Kidney (tissue), 14 donors: ENCODE data around the gene FUT8. TPM values are rescaled to one million over a fixed set of nuclear protein-coding genes. Genes with fewer than 3 reads are reported as not detected.

Source experiments
- DNase-seq, 5 donors: peaks; one replicate each; pipeline ENCODE4 v3.0.0-alpha.2; 2013 to 2020
- FAIRE-seq: peaks from 2 replicates; lab custom pipeline; 2012; peaks lifted over from hg19 to GRCh38; lab: Jason Lieb, UNC
- H3K27ac ChIP-seq, 2 donors: one replicate each; pipeline ENCODE4 v1.7.0; 2013; ENCODE audit warnings: low read depth in 2 of 2, low read length in 2 of 2, inconsistent platforms in 1 of 2
- H3K27me3 ChIP-seq: one replicate; pipeline ENCODE4 v1.7.1; 2013; ENCODE audit warnings: low read length, inconsistent platforms; ENCODE audit not compliant: control insufficient read depth, insufficient read depth
- H3K36me3 ChIP-seq, 3 donors: one replicate each; pipeline versions ENCODE4 v1.7.0 to v1.7.1; 2013; ENCODE audit warnings: low read length in 3 of 3, control low read depth in 1 of 3, inconsistent platforms in 1 of 3; ENCODE audit not compliant: insufficient read depth in 3 of 3, control insufficient read depth in 2 of 3
- H3K4me1 ChIP-seq, 3 donors: one replicate each; pipeline versions ENCODE4 v1.7.0 to v1.7.1; 2013; ENCODE audit warnings: low read length in 3 of 3, inconsistent platforms in 1 of 3, low read depth in 1 of 3; ENCODE audit not compliant: control insufficient read depth in 2 of 3, insufficient read depth in 2 of 3
- H3K4me3 ChIP-seq, 3 donors: one replicate each; pipeline versions ENCODE4 v1.7.0 to v1.8.1; 2013; ENCODE audit warnings: low read length in 3 of 3, control low read depth in 1 of 3, inconsistent platforms in 1 of 3
- H3K9ac ChIP-seq, 3 donors: one replicate each; pipeline versions ENCODE4 v1.7.0 to v1.7.1; 2013; ENCODE audit warnings: low read length in 3 of 3, control low read depth in 1 of 3, inconsistent platforms in 1 of 3
- H3K9me3 ChIP-seq, 3 donors: one replicate each; pipeline versions ENCODE4 v1.7.0 to v1.7.1; 2013; ENCODE audit warnings: low read length in 3 of 3, control low read depth in 1 of 3, inconsistent platforms in 1 of 3; ENCODE audit not compliant: control insufficient read depth in 2 of 3, insufficient read depth in 1 of 3
- CTCF ChIP-seq: IDR thresholded peaks from 3 replicates; pipeline ENCODE4 v1.5.1; 2012; ENCODE audit warnings: mild to moderate bottlenecking, moderate library complexity, borderline replicate concordance; ENCODE audit not compliant: insufficient read depth; ENCODE audit errors: extremely low read depth
- intact Hi-C: fragments of 100-400 bp; cut with DNase I; formaldehyde crosslinking; loops from one replicate; pipeline ENCODE4 v1.11.1; 2022
- polyA plus RNA-seq: library from polyadenylated mRNA; stranded (reverse); fragments of 350-450 nt; fragmentation: Illumina TruSeq; extraction: RNeasy Lipid Tissue Mini Kit (QIAGEN cat#74804); gene quantifications from one replicate; pipeline ENCODE4 v1.2.3, GENCODE V29; 2014; ENCODE audit warnings: low read depth, low replicate concordance; ENCODE audit not compliant: insufficient read depth
- total RNA-seq: library from RNA; stranded (reverse); fragmentation: NEBNext Ultra II Directional; extraction: Animal tissue kit (Norgen Biotek cat#: 25700); gene quantifications from one replicate; pipeline ENCODE4 v1.2.1, GENCODE V29; 2021
- donor health status: control.
- donor health status: control.
- donor health status: control.
- donor health status: control.
- donor health status: control.
- donor health status: DM: yes; HTN: yes; CAD: no.
- donor health status: Normal renal cell carcinoma (clear cell type).

FUT8 gene
- total and polyA plus RNA-seq, 2 donors from 2014 or later: 8.2 to 49.6 TPM

- Histone ChIP-seq H3K9me3 (no peaks in the 10 kb centered on the region), H3K9ac (no peak overlapping the region), H3K4me3 (no peak overlapping the region), H3K27me3 (no peaks in the 10 kb centered on the region), H3K4me1 (no peaks in the 10 kb centered on the region), H3K36me3 (no peaks in the 10 kb centered on the region), H3K27ac (no peak overlapping the region)
- intact Hi-C loops: no loop called here
- peak in 1 of 5 donors; percentile 54 for DNase-seq
- FAIRE-seq: no peak
- TF ChIP-seq CTCF: no peak
These were observed 57.9 kb downstream of the FUT8 start for GRCh38 chr14:65470404-65470880.

- FAIRE-seq (no peak), DNase-seq (peak in 1 of 5 donors; percentile 5)
- Histone ChIP-seq H3K4me3 (no peak overlapping the region), H3K36me3 (no peaks in the 10 kb centered on the region), H3K27me3 (no peaks in the 10 kb centered on the region), H3K27ac (no peak overlapping the region), H3K9ac (no peak overlapping the region), H3K9me3 (no peaks in the 10 kb centered on the region), H3K4me1 (no peaks in the 10 kb centered on the region)
- intact Hi-C loops: no loop called here
- TF ChIP-seq CTCF: no peak
These were observed 58.7 kb downstream of the FUT8 start for GRCh38 chr14:65471038-65471878.

- Histone ChIP-seq H3K36me3 (no peaks in the 10 kb centered on the region), H3K4me1 (no peaks in the 10 kb centered on the region), H3K27me3 (no peaks in the 10 kb centered on the region), H3K27ac (no peak overlapping the region), H3K9me3 (no peaks in the 10 kb centered on the region), H3K9ac (no peak overlapping the region), H3K4me3 (no peak overlapping the region)
- intact Hi-C loops: no loop called here
- peak in 2 of 5 donors; percentile 21 to 37 for DNase-seq
- no peak for FAIRE-seq
- TF ChIP-seq CTCF: no peak
These were observed 59.7 kb downstream of the FUT8 start for GRCh38 chr14:65472189-65472588.
